Lung (tissue), 12 donors: ENCODE data around the gene CCL15. TPM values are rescaled to one million over a fixed set of nuclear protein-coding genes. Genes with fewer than 3 reads are reported as not detected.

Experiments
- ATAC-seq: fragments of 200-7000 bp; cut with Tn5 transposase; one replicate; pipeline ENCODE4 v1.9.1; 2020; ENCODE audit warnings: moderate number of reproducible peaks; ENCODE audit not compliant: insufficient read depth, low FRiP score
- DNase-seq, 3 donors: peaks; one replicate each; pipeline ENCODE4 v3.0.0-alpha.2; 2013 to 2017
- H3K27ac ChIP-seq, 2 donors: one replicate each; pipeline ENCODE4 v1.5.1; 2013; ENCODE audit warnings: mild to moderate bottlenecking in 2 of 2, moderate library complexity in 2 of 2, control low read depth in 1 of 2, inconsistent platforms in 1 of 2, low read depth in 1 of 2, low read length in 1 of 2
- H3K27me3 ChIP-seq, 3 donors: one replicate each; pipeline ENCODE4 v1.5.1; 2013; ENCODE audit warnings: low read length in 2 of 3; ENCODE audit not compliant: control insufficient read depth in 3 of 3, insufficient read depth in 3 of 3
- H3K36me3 ChIP-seq, 4 donors: one replicate each; pipeline ENCODE4 v1.5.1; 2013; ENCODE audit warnings: low read length in 4 of 4, mild to moderate bottlenecking in 1 of 4, moderate library complexity in 1 of 4; ENCODE audit not compliant: control insufficient read depth in 4 of 4, insufficient read depth in 4 of 4
- H3K4me1 ChIP-seq, 5 donors: one replicate each; pipeline ENCODE4 v1.5.1; 2013; ENCODE audit warnings: low read length in 5 of 5, mild to moderate bottlenecking in 2 of 5, moderate library complexity in 1 of 5; ENCODE audit not compliant: control insufficient read depth in 5 of 5, insufficient read depth in 5 of 5
- H3K4me3 ChIP-seq: one replicate; pipeline ENCODE4 v1.5.1; 2013; ENCODE audit warnings: mild to moderate bottlenecking, control low read depth, moderate library complexity
- H3K9ac ChIP-seq, 2 donors: one replicate each; pipeline ENCODE4 v1.5.1; 2013; ENCODE audit warnings: low read length in 2 of 2, control low read depth in 1 of 2; ENCODE audit not compliant: insufficient read depth in 1 of 2
- H3K9me3 ChIP-seq, 4 donors: one replicate each; pipeline ENCODE4 v1.5.1; 2013; ENCODE audit warnings: low read length in 3 of 4, mild to moderate bottlenecking in 1 of 4, moderate library complexity in 1 of 4; ENCODE audit not compliant: control insufficient read depth in 4 of 4, insufficient read depth in 3 of 4
- CTCF ChIP-seq: IDR thresholded peaks from 2 replicates; pipeline ENCODE4 v1.5.1; 2012; ENCODE audit warnings: mild to moderate bottlenecking; ENCODE audit errors: control extremely low read depth, extremely low read depth
- WGBS, 2 donors: extraction: QIAGEN DNeasy Blood & Tissue Kit; methylation state at CpG; one replicate each; pipeline ENCODE4 v1.1.7; 2013; 5-methylcytosine and 5-hydroxymethylcytosine counted together
- polyA plus RNA-seq, 2 donors: library from polyadenylated mRNA; stranded (reverse); fragments of 200-250 nt; gene quantifications; one replicate each; pipeline ENCODE4 v1.2.1, GENCODE V29; 2013
- total RNA-seq, 2 donors: library from RNA; depleted of rRNA in 1 of 2; stranded (reverse); fragments of >200 nt in 1 of 2; gene quantifications; one replicate each; pipeline ENCODE4 v1.2.1, GENCODE V29; 2014 to 2021
- donor health status: control.
- donor health status: control.
- donor health status: Bipolar disorder and iron deficiency.
- donor health status: healthy.
- donor health status: DM: yes; HTN: yes; CAD: no.

The CCL15 gene
- total and polyA plus RNA-seq, 4 donors = 0.84 to 1.4 (median 1.2) TPM

DNA sequence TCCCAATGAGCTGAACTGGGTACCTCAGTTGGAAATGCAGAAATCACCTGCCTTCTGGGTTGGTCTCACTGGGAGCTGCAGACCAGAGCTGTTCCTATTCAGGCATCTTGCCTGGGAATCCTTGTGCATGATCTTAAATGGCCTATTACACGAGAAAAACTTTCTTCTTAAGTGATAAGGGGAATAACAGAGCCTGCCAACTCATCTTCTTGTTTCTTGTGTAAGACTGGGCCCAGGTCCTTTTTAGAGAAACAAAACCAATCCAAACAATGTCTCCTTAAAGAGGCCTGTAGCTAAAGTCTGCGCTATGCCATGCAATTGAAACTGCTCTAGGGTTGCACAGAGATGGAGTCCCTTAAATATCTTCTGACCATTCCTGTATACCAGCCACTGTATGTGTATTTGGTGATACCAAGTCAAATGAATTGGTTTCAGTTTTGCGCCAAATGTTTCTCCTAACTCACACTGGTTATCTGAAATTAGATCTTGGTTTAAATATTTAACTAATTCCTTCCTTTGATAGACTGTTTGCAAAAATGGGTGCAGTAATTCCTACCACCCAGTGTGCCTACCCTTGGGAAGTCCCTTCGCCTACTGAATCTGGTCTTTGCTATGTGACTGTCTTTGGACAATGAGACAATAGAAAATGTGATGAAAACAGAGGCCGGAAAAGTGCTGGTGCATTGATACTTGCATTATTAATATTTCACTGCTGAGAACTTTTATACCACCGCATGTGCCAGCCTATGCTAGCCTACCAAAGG is 22.9 kb upstream of the CCL15 start:
- Histone ChIP-seq H3K9me3 (peaks cover 0 to 5% (median 0%) of the 10 kb centered on the region in 4 donors), H3K36me3 (no peaks in the 10 kb centered on the region), H3K27ac (no peak overlapping the region), H3K4me1 (peaks cover 0 to 2% (median 0%) of the 10 kb centered on the region in 5 donors), H3K9ac (no peak overlapping the region), H3K27me3 (no peaks in the 10 kb centered on the region), H3K4me3 (no peak overlapping the region)
- DNase-seq (no peak), ATAC-seq (no peak)
- 81 to 89% methylated on average over 6 of the region's 6 CpGs for WGBS, 2 donors
- TF ChIP-seq CTCF = no peak

DNA sequence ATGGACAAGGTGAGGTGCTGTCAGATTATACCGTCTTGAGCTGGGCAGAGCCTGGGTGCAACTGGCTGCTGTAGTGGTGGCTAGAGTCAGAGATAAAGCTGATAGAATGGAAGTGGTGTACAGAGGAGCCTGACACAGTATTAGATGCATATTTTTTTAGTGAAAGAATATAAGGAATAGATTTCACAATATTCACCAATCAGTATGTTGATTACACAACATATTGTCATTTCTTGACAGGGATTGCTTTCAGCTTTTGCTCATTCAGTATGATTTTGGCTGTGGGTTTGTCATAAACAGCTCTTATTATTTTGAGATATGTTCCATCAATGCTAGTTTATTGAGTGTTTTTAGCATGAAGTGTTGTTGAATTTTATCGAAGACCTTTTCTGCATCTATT is 18.1 kb upstream of the CCL15 start:
- Histone ChIP-seq H3K4me1 (peaks cover 0 to 6% (median 0%) of the 10 kb centered on the region in 5 donors), H3K9ac (no peak overlapping the region), H3K27ac (no peak overlapping the region), H3K27me3 (no peaks in the 10 kb centered on the region), H3K9me3 (peaks cover 0 to 5% (median 0%) of the 10 kb centered on the region in 4 donors), H3K36me3 (no peaks in the 10 kb centered on the region), H3K4me3 (no peak overlapping the region)
- 86 to 98% methylated on average over 2 of the region's 2 CpGs for WGBS, 2 donors
- no peak for ATAC-seq
- DNase-seq = no peak
- TF ChIP-seq CTCF = no peak

GRCh38 chr17:36017799-36018198 is 16.4 kb upstream of the CCL15 start, which contains the start of gene CCL23:
Gene CCL23, minus strand, starts transcription at chr17:36017972. Its CDS starts 75 bp downstream, at chr17:36017897.
- H3K36me3 ChIP-seq = no peaks in the 10 kb centered on the region
- no peak within 1 kb of the TSS for H3K9ac ChIP-seq
- H3K9me3 ChIP-seq = no peaks in the 10 kb centered on the region
- H3K27me3 ChIP-seq = no peaks in the 10 kb centered on the region
- H3K4me3 ChIP-seq = no peak within 1 kb of the TSS
- ATAC-seq (no peak), DNase-seq (no peak)
- TF ChIP-seq CTCF = no peak
- 27 to 28% methylated on average over 6 of the region's 6 CpGs for WGBS, 2 donors
- H3K4me1 ChIP-seq = peaks cover 0 to 6% (median 0%) of the 10 kb centered on the region in 5 donors
- no peak within 1 kb of the TSS for H3K27ac ChIP-seq
